ENCODE results near the gene ZNF609.
"Not testable (repeated sequence)": the region's sequence is repeated elsewhere in the genome, so short reads cannot be mapped to it uniquely, and the experiment has no call there.

Gene ZNF609

DNA sequence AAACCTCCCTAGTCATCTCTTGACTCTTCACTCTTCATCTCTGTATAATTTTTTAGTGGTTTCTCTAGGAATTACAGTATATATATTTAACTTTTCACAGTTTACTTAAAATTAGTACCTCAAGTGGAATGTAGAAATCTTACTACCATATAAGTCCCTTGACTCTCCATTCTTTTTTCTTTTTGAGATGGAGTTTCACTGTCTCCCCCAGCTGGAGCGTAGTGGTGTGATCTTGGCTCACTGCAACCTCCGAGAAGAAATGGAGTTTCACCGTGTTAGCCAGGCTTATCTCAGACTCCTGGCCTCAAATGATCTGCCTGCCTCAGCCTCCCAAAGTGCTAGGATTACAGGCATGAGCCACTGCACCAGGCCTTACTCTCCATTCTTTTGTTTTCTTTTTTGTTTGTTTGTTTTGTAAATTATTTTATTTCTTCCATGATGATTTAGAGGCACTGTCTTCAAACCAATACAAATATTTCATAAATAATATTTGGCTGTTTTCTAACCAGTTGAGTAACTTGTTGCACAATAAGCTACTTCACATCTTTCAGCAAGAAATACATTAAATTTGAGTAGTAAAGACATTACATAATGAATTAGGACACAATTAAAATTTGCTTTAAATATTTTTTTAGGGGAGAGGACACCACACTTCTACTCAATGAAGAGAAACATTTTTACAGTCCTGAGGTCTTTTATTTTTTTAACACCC, 170.2 kb downstream of the ZNF609 start:
- no peak for DNase-seq

- DNase-seq = not testable (repeated sequence)
Measured at GRCh38 chr15:64632639-64633038, 172.3 kb downstream of the ZNF609 start.

GRCh38 chr15:64633332-64633731, 173.0 kb downstream of the ZNF609 start:
- no peak for DNase-seq

DNA sequence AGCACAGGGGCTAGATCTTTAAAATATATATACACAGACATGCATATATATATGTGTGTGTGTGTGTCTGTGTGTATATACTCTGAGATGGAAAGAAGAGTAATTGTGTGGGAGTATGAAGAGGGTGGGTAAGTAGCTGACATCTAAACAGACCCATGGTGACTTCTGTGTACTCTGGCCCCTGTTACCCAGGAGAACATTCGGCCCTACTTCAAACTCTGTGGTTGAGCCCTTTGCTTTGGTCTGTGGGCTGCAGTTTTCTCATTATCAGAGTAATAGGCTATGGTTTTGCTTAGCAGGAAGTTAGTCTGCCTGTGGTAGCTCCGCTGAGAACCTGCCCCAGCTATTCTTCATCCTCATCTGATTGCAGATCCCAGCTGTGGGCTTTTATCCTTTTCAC, 173.6 kb downstream of the ZNF609 start:
- DNase-seq = no peak

- DNase-seq = no peak
Measured at GRCh38 chr15:64634576-64635498, 174.5 kb downstream of the ZNF609 start.

DNA sequence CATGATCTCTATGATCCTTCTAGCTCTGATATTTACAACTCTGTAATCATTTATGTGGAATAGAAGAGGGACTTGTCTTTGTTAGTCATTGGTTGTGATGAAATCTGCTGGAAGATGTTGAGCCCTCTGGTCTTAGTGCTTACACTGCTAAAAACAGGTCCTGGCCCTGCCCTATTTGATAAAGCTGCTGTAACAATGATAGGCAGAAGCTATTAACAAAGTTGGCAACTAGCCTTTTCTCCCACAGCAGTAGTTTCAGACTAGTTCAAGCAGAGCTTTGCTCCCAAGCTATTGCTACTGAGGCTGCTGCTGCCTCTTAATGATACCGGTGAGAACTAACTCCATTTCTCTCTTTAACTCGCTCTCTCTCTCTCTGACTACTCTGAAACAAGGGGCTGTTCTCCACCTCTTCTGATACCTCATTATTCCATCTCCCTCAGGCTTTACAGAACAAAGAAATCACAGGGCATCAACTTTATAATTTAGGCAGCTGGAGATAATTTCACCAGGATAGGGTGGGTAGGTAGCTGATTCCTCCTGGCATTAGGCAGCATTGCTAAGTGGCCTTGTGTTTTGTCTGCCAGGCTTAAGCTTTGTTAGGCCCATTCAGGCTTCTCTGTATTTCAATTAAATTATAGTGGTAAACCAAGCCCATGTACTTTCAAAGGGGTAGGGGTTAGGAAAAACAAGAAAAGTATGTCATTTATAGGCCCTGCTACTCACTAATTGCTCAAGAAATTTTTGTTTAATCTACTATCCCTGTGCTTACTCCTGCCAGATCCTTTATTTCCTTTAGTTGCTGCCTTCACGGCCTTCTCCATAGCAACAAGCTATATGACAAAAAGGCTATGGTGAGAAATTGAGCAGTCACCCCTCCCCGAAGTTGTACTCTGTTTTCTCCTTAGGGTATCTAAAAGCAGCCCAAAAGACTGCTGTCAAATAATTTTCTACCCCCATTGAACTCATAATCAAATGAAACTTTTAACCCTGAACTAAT, 175.4 kb downstream of the ZNF609 start:
- DNase-seq = no peak

DNA sequence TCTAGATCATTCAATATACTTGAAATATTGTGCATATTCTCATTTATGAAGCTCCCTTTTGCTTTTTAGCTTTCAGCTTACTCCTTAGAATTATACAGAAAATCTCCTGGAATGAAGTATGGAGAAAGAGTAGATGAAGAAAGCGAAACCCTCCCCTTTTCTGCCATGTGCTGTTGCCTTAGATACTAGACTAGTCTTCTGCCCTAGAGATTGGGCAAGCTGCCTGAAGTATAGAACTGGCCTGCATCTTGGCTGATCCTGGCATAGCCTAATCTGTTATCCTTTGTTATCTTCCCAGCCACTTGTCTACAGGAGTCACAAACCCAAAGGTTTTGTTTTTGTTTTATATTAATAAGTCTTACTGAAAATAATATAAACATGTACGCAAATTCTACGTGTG, 176.2 kb downstream of the ZNF609 start:
- no peak for DNase-seq

- DNase-seq = no peak
Measured at GRCh38 chr15:64637412-64637811, 177.0 kb downstream of the ZNF609 start.

- not testable (repeated sequence) for DNase-seq
Measured at GRCh38 chr15:64639744-64640143, 179.4 kb downstream of the ZNF609 start.

GRCh38 chr15:64640146-64640871, 179.9 kb downstream of the ZNF609 start:
- no peak for DNase-seq

- DNase-seq = no peak
Measured at GRCh38 chr15:64642875-64643274, 182.5 kb downstream of the ZNF609 start.

DNA sequence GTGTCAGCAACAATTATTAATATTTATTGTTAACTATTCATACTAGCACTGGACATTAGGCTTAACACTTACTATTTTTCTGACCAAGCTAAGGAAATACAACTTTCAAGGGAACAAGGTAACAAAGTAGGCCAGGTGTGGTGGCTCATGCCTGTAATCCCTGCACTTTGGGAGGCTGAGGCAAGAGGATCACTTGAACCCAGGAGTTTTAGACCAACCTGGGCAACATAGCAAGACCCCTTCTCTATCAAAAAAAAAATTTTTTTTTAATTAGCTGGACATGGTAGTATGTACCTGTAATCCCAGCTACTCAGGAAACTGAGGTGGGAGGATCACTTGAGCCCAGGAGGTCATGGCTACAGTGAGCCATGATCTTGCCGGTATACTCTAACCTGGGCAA, 183.3 kb downstream of the ZNF609 start:
- no peak for DNase-seq

GRCh38 chr15:64644811-64645210, 184.4 kb downstream of the ZNF609 start:
- DNase-seq = not testable (repeated sequence)

- no peak for DNase-seq
Measured at GRCh38 chr15:64645995-64646394, 185.6 kb downstream of the ZNF609 start.

- no peak for DNase-seq
Measured at GRCh38 chr15:64647367-64647766, 187.0 kb downstream of the ZNF609 start.

DNA sequence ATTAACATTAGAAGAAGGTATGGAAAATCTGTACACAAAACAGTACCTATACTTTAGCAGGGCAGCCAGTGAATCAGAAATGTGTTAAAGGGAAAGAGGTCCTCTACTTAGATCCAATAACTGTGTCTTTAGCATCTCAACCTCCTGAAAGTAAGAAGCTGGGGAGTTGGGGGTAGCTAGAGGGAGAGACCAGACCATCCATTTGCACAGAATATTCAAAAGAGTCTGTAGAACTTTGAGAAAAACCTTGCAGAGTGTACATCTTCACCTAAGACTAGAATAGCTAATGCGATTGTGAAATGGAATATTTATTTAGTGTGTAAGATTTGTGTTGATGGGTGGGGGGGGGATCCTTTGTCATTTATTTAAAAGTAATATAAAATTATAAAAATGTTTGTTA, 190.2 kb downstream of the ZNF609 start:
- DNase-seq = no peak

- DNase-seq = no peak
Measured at GRCh38 chr15:64651601-64652191, 191.3 kb downstream of the ZNF609 start.

GRCh38 chr15:64653757-64654156, 193.4 kb downstream of the ZNF609 start:
- DNase-seq = no peak

- DNase-seq = no peak
Measured at GRCh38 chr15:64656508-64656907, 196.1 kb downstream of the ZNF609 start.

DNA sequence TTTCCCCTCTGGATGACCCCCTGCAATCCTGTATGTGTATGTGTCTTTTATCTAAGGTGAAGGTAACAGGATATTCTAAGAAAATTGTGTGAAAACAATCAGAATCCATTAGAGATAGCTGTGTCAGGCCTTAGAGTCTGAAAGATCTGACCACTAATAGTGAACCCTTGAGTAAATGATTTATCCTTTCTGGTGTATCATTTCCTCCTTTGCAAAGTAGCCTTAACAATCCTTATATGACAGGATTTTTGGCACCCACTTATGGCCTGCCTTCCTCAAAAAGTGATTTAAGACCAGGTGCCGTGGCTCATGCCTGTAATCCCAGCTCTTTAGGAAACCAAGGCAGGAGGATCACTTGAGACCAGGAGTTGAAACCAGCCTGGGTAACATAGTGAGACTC, 204.8 kb downstream of the ZNF609 start:
- no peak for DNase-seq

DNA sequence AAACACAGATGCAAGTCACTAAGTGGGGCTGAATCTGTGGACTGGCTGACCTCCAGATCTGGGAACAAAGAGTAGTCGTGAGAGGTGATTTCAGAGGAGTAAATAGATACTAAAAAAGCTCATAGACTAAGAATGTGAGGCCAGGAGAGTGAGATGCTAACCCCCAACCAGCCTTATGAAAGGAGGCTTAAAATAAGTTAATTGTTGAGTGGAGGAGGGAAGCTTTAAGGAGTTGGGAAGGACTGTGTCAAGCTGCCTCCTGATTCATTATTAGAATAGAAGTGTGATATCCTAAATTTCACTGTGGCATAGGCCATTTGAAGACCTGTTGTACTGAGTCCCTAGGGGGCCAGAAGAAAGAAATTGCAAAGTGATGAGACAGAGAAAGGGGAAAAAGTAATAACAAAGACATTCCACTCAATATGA, 207.4 kb downstream of the ZNF609 start:
- DNase-seq = no peak

GRCh38 chr15:64673866-64674265, 213.5 kb downstream of the ZNF609 start:
- DNase-seq = no peak

All from NCI-H187 treated with DMSO at 0.1 percent for 48 hours (cell line).